ENCODE results near the gene MIF4GD.
A peak's percentile ranks its signal among the peaks of the same experiment; 100 is the strongest.
"Not testable (repeated sequence)": the region's sequence is repeated elsewhere in the genome, so short reads cannot be mapped to it uniquely, and the experiment has no call there.

Gene MIF4GD

GRCh38 chr17:75257228-75257627 lies 13.8 kb downstream of the MIF4GD start:
- not testable (repeated sequence) for DNase-seq

- DNase-seq: not testable (repeated sequence)
Observed at GRCh38 chr17:75255954-75256698, 14.9 kb downstream of the MIF4GD start.

GRCh38 chr17:75252039-75252816 lies 18.8 kb downstream of the MIF4GD start:
- DNase-seq: no peak

- peak; percentile 82 to 88 for DNase-seq
Observed at GRCh38 chr17:75250009-75250471, 21.0 kb downstream of the MIF4GD start.

- no peak for DNase-seq
Observed at GRCh38 chr17:75249564-75249963, 21.5 kb downstream of the MIF4GD start.

- no peak for DNase-seq
Observed at GRCh38 chr17:75246404-75246803, 24.6 kb downstream of the MIF4GD start.

GRCh38 chr17:75245011-75245410 lies 26.0 kb downstream of the MIF4GD start:
- no peak for DNase-seq

GRCh38 chr17:75244133-75244866 lies 26.7 kb downstream of the MIF4GD start:
- DNase-seq: no peak

GRCh38 chr17:75242461-75243042 lies 28.5 kb downstream of the MIF4GD start:
- DNase-seq: peak; percentile 30 to 45

- peak; percentile 33 to 47 for DNase-seq
Observed at GRCh38 chr17:75241996-75242460, 29.0 kb downstream of the MIF4GD start.

- no peak for DNase-seq
Observed at GRCh38 chr17:75241502-75241901, 29.5 kb downstream of the MIF4GD start.

GRCh38 chr17:75241143-75241430 lies 29.9 kb downstream of the MIF4GD start:
- no peak for DNase-seq

GRCh38 chr17:75240394-75241142 lies 30.5 kb downstream of the MIF4GD start:
- DNase-seq: peak; percentile 48 to 62

- no peak for DNase-seq
Observed at GRCh38 chr17:75239778-75240393, 31.1 kb downstream of the MIF4GD start.

GRCh38 chr17:75239214-75239613 lies 31.8 kb downstream of the MIF4GD start:
- no peak for DNase-seq

GRCh38 chr17:75238684-75239191 lies 32.3 kb downstream of the MIF4GD start:
- peak; percentile 63 to 68 for DNase-seq

GRCh38 chr17:75238020-75238580 lies 32.9 kb downstream of the MIF4GD start:
- no peak for DNase-seq

- no peak for DNase-seq
Observed at GRCh38 chr17:75237100-75238014, 33.7 kb downstream of the MIF4GD start.

GRCh38 chr17:75232786-75233185 lies 38.2 kb downstream of the MIF4GD start:
- no peak for DNase-seq

All from activated CD4-positive, alpha-beta T cell treated with anti-CD3 and anti-CD28 coated beads, Interleukin-2, amount 50 U/mL, for 48 hours (primary cell).